HG03280 (cell line): ENCODE data around the gene FSTL4.

Experiments used
- ATAC-seq: cut with Tn5 transposase; IDR thresholded peaks from one replicate; pipeline ENCODE4 v1.9.1; 2021; ENCODE audit warnings: mild to moderate bottlenecking, moderate library complexity; ENCODE audit not compliant: unreplicated experiment

FSTL4 gene

DNA sequence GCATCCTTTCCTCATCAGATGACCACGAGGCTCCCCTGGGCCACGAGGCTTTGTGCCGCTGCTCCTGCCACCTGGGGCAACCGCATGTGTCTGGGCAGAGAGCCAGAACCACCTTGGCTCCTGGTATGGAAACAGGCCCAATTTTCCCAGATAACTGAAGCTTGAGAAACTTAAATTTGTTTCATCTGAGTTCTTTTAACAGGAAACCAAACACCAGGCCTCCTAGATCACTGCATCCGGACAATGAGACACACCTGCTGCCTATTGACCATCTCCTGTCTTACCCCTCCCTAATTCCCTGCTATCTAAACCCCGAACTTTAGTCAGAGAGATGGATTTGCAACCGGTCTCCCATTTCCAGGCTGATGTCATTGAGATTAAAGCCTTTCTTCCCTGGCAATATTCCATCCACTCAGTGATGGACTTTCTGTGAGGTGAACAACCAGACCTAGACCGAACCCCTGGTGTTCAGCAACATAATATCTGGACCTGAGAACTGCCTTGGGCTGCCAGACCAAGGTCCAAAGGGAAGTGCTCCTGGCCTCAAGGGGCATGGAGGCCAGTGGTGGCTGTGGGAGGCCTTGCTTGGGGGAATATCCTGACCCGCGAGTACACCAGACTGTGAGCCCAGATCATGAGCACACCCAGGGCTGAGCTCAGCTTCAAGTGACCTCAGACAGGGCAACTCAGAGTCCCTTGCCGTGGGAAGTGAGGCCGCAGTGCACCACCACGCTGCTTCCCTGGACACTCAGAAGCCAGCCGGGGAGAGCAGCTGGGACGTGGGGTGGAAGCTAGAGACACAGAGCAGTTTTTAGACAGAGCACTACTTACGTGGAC lies 360.8 kb downstream of the FSTL4 start:
- no peak for ATAC-seq

GRCh38 chr5:133250527-133250926 lies 361.8 kb downstream of the FSTL4 start:
- no peak for ATAC-seq

DNA sequence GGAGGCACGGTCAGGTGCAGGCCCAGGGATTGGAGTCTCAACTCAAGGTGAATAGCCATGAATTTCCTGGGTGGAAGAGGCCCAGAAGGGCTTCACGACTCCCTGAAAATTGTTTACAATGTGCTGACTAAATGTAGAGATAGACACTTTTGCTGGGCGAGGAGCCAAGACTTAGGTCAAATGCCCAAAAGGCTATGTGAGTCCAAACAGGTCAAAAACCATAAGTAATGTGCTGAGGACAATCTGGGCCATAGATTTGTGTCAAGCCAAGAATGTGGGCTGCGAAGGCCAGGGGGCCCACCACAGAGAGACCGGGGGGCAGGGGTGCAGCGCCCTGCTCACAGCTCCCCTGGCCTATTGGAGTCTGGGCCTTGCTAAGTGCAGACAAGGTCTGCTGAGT lies 362.7 kb downstream of the FSTL4 start:
- no peak for ATAC-seq

GRCh38 chr5:133247881-133248624 lies 364.3 kb downstream of the FSTL4 start:
- ATAC-seq, result no peak

DNA sequence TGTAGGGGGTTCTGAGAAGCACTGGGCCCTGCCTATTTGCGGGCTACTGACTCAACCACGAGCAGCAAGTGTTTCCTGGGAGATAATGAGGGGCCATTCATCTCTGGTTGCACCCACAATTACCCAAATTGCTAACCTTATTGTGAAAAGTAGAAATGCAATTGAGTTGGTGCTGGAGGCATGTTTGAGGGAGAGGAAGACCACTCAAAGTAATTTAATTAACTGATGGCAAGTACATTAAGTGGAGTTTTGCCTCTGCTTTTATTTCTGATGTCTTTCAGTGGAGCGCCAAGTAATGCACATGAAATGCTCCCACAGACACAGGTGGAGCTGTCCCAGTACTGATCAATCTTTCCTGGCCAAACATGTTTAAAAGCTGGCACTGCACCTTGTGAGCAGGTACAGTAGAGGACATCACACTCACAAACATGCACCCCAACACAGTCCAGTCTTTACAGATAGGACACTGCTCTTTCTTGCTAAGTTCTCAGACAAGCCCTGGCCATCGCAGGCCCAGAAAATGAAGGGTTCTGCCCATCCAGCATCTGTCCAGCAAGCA lies 365.1 kb downstream of the FSTL4 start:
- ATAC-seq, result no peak

GRCh38 chr5:133246376-133247150 lies 365.8 kb downstream of the FSTL4 start:
- no peak for ATAC-seq

- no peak for ATAC-seq
Measured at GRCh38 chr5:133246053-133246370, 366.3 kb downstream of the FSTL4 start.

GRCh38 chr5:133245191-133246052 lies 366.9 kb downstream of the FSTL4 start:
- peak; percentile 48 for ATAC-seq

- ATAC-seq, result peak; percentile 50
Measured at GRCh38 chr5:133244242-133244641, 368.1 kb downstream of the FSTL4 start.

GRCh38 chr5:133243196-133243595 lies 369.1 kb downstream of the FSTL4 start:
- ATAC-seq, result no peak

GRCh38 chr5:133242221-133242835 lies 370.0 kb downstream of the FSTL4 start:
- no peak for ATAC-seq

- ATAC-seq, result no peak
Measured at GRCh38 chr5:133241179-133242092, 370.9 kb downstream of the FSTL4 start.

GRCh38 chr5:133240425-133241091 lies 371.8 kb downstream of the FSTL4 start:
- peak; percentile 68 for ATAC-seq

DNA sequence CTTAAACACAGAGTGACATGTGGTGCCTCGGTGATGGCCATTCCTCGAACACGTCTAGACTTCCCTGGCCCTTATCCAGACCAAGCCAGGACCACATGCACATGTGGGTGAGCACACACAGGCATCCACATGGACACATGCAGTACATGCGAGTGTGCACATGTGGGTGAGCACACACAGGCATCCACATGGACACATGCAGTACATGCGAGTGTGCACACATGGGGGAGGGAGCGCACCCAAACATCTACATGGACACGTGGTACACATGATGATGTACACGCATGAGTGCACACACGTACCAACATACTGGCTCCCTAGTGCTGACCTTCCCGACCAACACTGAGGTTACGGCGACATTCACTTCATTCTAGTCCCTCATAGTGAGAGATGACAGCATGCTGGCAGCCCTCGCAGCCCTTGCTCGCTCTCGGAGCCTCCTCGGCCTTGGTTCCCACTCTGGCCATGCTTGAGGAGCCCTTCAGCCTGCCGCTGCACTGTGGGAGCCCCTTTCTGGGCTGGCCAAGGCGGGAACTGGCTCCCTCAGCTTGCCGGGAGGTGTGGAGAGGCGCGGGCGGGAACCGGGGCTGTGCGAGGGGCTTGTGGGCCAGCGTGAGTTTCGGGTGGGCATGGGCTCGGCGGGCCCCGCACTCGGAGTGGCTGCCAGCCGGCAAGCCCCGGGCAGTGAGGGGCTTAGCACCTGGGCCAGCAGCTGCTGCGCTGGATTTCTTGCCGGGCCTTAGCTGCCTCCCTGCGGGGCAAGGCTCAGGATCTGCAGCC lies 373.7 kb downstream of the FSTL4 start:
- ATAC-seq, result no peak

- no peak for ATAC-seq
Measured at GRCh38 chr5:133236976-133237375, 375.4 kb downstream of the FSTL4 start.

DNA sequence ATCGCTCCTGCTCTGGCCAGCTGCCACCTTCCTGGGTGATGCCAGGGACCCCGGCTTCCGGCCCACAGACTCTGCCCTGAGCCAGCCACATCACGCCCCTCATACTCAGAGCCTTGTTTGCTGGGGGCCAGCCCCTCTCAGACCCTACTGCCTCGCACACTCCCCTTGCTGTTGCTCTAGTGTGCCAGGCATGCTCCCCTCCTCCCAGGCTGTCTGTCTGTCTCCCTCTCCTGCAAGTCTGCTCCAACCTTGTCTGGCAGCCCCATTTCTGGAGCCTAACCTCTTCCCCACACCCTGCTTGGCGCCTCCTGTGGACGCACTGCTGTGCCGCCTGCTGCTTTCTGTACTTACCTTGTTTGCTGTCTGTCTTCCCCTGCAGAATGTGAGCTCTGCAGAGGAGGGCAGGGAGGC lies 375.8 kb downstream of the FSTL4 start:
- no peak for ATAC-seq

GRCh38 chr5:133235696-133236426 lies 376.5 kb downstream of the FSTL4 start:
- ATAC-seq, result no peak
